Liver (tissue), 9 donors: ENCODE data around the gene ANAPC10. TPM values are rescaled to one million over a fixed set of nuclear protein-coding genes. Genes with fewer than 3 reads are reported as not detected.

Source experiments
- DNase-seq: peaks from one replicate; pipeline ENCODE4 v3.0.0-alpha.2; 2017; ENCODE audit warnings: low spot score
- H3K27ac ChIP-seq, 2 donors: one replicate each; pipeline ENCODE4 v1.7.0; 2013; ENCODE audit warnings: inconsistent platforms in 2 of 2, low read length in 2 of 2, control low read depth in 1 of 2, low read depth in 1 of 2, mild to moderate bottlenecking in 1 of 2
- H3K27me3 ChIP-seq, 4 donors: one replicate each; pipeline versions ENCODE4 v1.6.1 to v1.7.0; 2013; ENCODE audit warnings: low read length in 3 of 4, inconsistent platforms in 1 of 4, mild to moderate bottlenecking in 1 of 4, moderate library complexity in 1 of 4; ENCODE audit not compliant: control insufficient read depth in 4 of 4, insufficient read depth in 4 of 4
- H3K36me3 ChIP-seq, 4 donors: one replicate each; pipeline versions ENCODE4 v1.6.1 to v1.7.0; 2013; ENCODE audit warnings: low read length in 3 of 4, mild to moderate bottlenecking in 3 of 4, low read depth in 1 of 4, moderate library complexity in 1 of 4; ENCODE audit not compliant: control insufficient read depth in 4 of 4, insufficient read depth in 3 of 4
- H3K4me1 ChIP-seq, 4 donors: one replicate each; pipeline versions ENCODE4 v1.6.1 to v1.7.0; 2013; ENCODE audit warnings: low read length in 3 of 4, mild to moderate bottlenecking in 3 of 4, moderate library complexity in 1 of 4; ENCODE audit not compliant: control insufficient read depth in 4 of 4, insufficient read depth in 4 of 4
- H3K4me3 ChIP-seq, 3 donors: one replicate each; pipeline versions ENCODE4 v1.6.1 to v1.7.0; 2013; ENCODE audit warnings: low read length in 3 of 3, control low read depth in 1 of 3, low read depth in 1 of 3, mild to moderate bottlenecking in 1 of 3
- H3K9ac ChIP-seq, 2 donors: one replicate each; pipeline ENCODE4 v1.7.0; 2013; ENCODE audit warnings: low read length in 2 of 2, mild to moderate bottlenecking in 2 of 2, moderate library complexity in 2 of 2, control low read depth in 1 of 2, low read depth in 1 of 2
- H3K9me3 ChIP-seq, 4 donors: one replicate each; pipeline versions ENCODE4 v1.6.1 to v1.7.0; 2013; ENCODE audit warnings: low read length in 3 of 4; ENCODE audit not compliant: control insufficient read depth in 4 of 4
- ATF3 ChIP-seq: IDR thresholded peaks from 2 replicates; pipeline ENCODE4 v1.6.1; 2016; ENCODE audit warnings: antibody characterized with exemption
- CTCF ChIP-seq: fragments of 150-350 bp; IDR thresholded peaks from 2 replicates; pipeline ENCODE4 v1.5.1; 2017; ENCODE audit warnings: improper control_type of control experiment, low read depth, low read length; ENCODE audit not compliant: missing input control
- EGR1 ChIP-seq, 2 donors: IDR thresholded peaks; 2 replicates each; pipeline ENCODE4 v1.6.1; 2016 to 2018; ENCODE audit warnings: antibody characterized with exemption in 2 of 2, low read depth in 2 of 2
- FOXA1 ChIP-seq: IDR thresholded peaks from 2 replicates; pipeline ENCODE4 v1.6.1; 2016; ENCODE audit warnings: antibody characterized with exemption
- FOXA2 ChIP-seq: IDR thresholded peaks from 2 replicates; pipeline ENCODE4 v1.6.1; 2016; ENCODE audit warnings: antibody characterized with exemption
- GABPA ChIP-seq, 2 donors: IDR thresholded peaks in 1 of 2; conservative IDR thresholded peaks in 1 of 2; 2 replicates each; pipeline ENCODE4 v1.6.1; 2016; ENCODE audit warnings: antibody characterized with exemption in 2 of 2, mild to moderate bottlenecking in 1 of 2, moderate library complexity in 1 of 2
- HNF4A ChIP-seq, 2 donors: conservative IDR thresholded peaks; 2 replicates each; pipeline ENCODE4 v1.6.1; 2016; ENCODE audit warnings: antibody characterized with exemption in 2 of 2, mild to moderate bottlenecking in 2 of 2
- HNF4G ChIP-seq: IDR thresholded peaks from 2 replicates; pipeline ENCODE4 v1.6.1; 2016; ENCODE audit warnings: antibody characterized with exemption
- JUND ChIP-seq, 2 donors: IDR thresholded peaks; 2 replicates each; pipeline ENCODE4 v1.6.1; 2016; ENCODE audit warnings: antibody characterized with exemption in 2 of 2
- MAX ChIP-seq: IDR thresholded peaks from 2 replicates; pipeline ENCODE4 v1.6.1; 2016; ENCODE audit warnings: antibody characterized with exemption
- NR2F2 ChIP-seq: IDR thresholded peaks from 2 replicates; pipeline ENCODE4 v1.6.1; 2016; ENCODE audit warnings: antibody characterized with exemption
- RAD21 ChIP-seq, 2 donors: IDR thresholded peaks; 2 replicates each; pipeline ENCODE4 v1.6.1; 2016; ENCODE audit warnings: antibody characterized with exemption in 2 of 2, mild to moderate bottlenecking in 2 of 2
- REST ChIP-seq: IDR thresholded peaks from 2 replicates; pipeline ENCODE4 v1.6.1; 2016; ENCODE audit warnings: antibody characterized with exemption, mild to moderate bottlenecking
- RXRA ChIP-seq, 2 donors: IDR thresholded peaks; 2 replicates each; pipeline ENCODE4 v1.6.1; 2017 to 2018; ENCODE audit warnings: antibody characterized with exemption in 2 of 2, mild to moderate bottlenecking in 1 of 2
- SP1 ChIP-seq: IDR thresholded peaks from 2 replicates; pipeline ENCODE4 v1.6.1; 2018; ENCODE audit warnings: antibody characterized with exemption, mild to moderate bottlenecking
- TAF1 ChIP-seq: conservative IDR thresholded peaks from 2 replicates; pipeline ENCODE4 v1.6.1; 2016; ENCODE audit warnings: antibody characterized with exemption, mild to moderate bottlenecking
- YY1 ChIP-seq: IDR thresholded peaks from 2 replicates; pipeline ENCODE4 v1.6.1; 2016; ENCODE audit warnings: antibody characterized with exemption, mild to moderate bottlenecking
- ZBTB33 ChIP-seq: IDR thresholded peaks from 2 replicates; pipeline ENCODE4 v1.6.1; 2016; ENCODE audit warnings: antibody characterized with exemption
- polyA plus RNA-seq, 2 donors: library from polyadenylated mRNA; stranded (reverse) in 1 of 2; unstranded in 1 of 2; fragments of 200-250 nt in 1 of 2; fragments of >200 nt in 1 of 2; fragmentation: Nextera tagmentation in 1 of 2; extraction: Ambion mirVana in 1 of 2; gene quantifications; one replicate each; pipeline versions ENCODE4 v1.2.1 to v1.2.3, GENCODE V29; 2013 to 2015
- total RNA-seq, 2 donors: library from RNA; depleted of rRNA; stranded (reverse); fragments of >200 nt; gene quantifications; one replicate each; pipeline ENCODE4 v1.2.3, GENCODE V29; 2014
- donor health status: healthy.
- donor health status: healthy.
- donor health status: healthy.
- donor health status: healthy.
- donor health status: healthy.

The ANAPC10 gene
- total and polyA plus RNA-seq, 4 donors, result 6.2 to 16.1 (median 14.5) TPM

GRCh38 chr4:145012841-145013240, 85.2 kb downstream of the ANAPC10 start:
- no peak for TF ChIP-seq ZBTB33
- TF ChIP-seq JUND (IDR thresholded peaks at IDR 0.05), result no peak
- no peak for TF ChIP-seq FOXA1
- no peak for TF ChIP-seq TAF1
- no peak for TF ChIP-seq NR2F2
- no peak for TF ChIP-seq YY1
- no peak for TF ChIP-seq HNF4G
- no peak for TF ChIP-seq MAX
- no peak for TF ChIP-seq SP1
- no peak for TF ChIP-seq GABPA (IDR thresholded peaks at IDR 0.05 in 1 of 2, conservative IDR thresholded peaks at IDR 0.05 in 1 of 2)
- TF ChIP-seq REST, result no peak
- TF ChIP-seq FOXA2, result no peak
- TF ChIP-seq ATF3, result no peak
- Histone ChIP-seq H3K27ac (no peak overlapping the region), H3K27me3 (no peaks in the 10 kb centered on the region), H3K4me1 (no peaks in the 10 kb centered on the region), H3K9me3 (peaks cover 0 to 3% (median 0%) of the 10 kb centered on the region in 4 donors), H3K36me3 (no peaks in the 10 kb centered on the region), H3K4me3 (no peak overlapping the region), H3K9ac (no peak overlapping the region)
- DNase-seq, result no peak

- H3K9me3 ChIP-seq, result peaks cover 0 to 3% (median 0%) of the 10 kb centered on the region in 4 donors
- no peak for DNase-seq
- H3K4me1 ChIP-seq, result no peaks in the 10 kb centered on the region
- no peaks in the 10 kb centered on the region for H3K27me3 ChIP-seq
- no peak overlapping the region for H3K27ac ChIP-seq
- no peaks in the 10 kb centered on the region for H3K36me3 ChIP-seq
- no peak overlapping the region for H3K9ac ChIP-seq
- no peak overlapping the region for H3K4me3 ChIP-seq
- TF ChIP-seq NR2F2 (no peak), GABPA (IDR thresholded peaks at IDR 0.05 in 1 of 2, conservative IDR thresholded peaks at IDR 0.05 in 1 of 2) (no peak), HNF4A (conservative IDR thresholded peaks at IDR 0.05) (no peak), YY1 (no peak), EGR1 (IDR thresholded peaks at IDR 0.05; ENCODE audit: low read depth in 2 of 2) (no peak), FOXA1 (no peak), RAD21 (IDR thresholded peaks at IDR 0.05) (no peak), RXRA (IDR thresholded peaks at IDR 0.05) (no peak), CTCF (no peak), SP1 (no peak), ATF3 (no peak), ZBTB33 (no peak), HNF4G (no peak), MAX (no peak), REST (no peak), JUND (IDR thresholded peaks at IDR 0.05) (no peak)
Measured at GRCh38 chr4:145011636-145012035, 86.4 kb downstream of the ANAPC10 start.
